ENCODE measurements around the gene GPRC5D. TPM values are rescaled to one million over a fixed set of nuclear protein-coding genes. Genes with fewer than 3 reads are reported as not detected.

Gene GPRC5D
- polyA plus RNA-seq, 1 of the 3 experiments (the other 2 are of a cell fraction) = not detected

DNA sequence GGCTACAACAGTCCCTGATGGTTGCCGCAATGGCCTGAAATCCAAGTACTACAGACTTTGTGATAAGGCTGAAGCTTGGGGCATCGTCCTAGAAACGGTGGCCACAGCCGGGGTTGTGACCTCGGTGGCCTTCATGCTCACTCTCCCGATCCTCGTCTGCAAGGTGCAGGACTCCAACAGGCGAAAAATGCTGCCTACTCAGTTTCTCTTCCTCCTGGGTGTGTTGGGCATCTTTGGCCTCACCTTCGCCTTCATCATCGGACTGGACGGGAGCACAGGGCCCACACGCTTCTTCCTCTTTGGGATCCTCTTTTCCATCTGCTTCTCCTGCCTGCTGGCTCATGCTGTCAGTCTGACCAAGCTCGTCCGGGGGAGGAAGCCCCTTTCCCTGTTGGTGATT, 43.7 kb downstream of the GPRC5D start (continued):
- no peak for TF ChIP-seq TAF1 (IDR thresholded peaks at IDR 0.05; ENCODE audit: borderline replicate concordance, low read depth, low read length)
- TF ChIP-seq, protein P1, sequence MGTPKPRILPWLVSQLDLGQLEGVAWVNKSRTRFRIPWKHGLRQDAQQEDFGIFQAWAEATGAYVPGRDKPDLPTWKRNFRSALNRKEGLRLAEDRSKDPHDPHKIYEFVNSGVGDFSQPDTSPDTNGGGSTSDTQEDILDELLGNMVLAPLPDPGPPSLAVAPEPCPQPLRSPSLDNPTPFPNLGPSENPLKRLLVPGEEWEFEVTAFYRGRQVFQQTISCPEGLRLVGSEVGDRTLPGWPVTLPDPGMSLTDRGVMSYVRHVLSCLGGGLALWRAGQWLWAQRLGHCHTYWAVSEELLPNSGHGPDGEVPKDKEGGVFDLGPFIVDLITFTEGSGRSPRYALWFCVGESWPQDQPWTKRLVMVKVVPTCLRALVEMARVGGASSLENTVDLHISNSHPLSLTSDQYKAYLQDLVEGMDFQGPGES (IDR thresholded peaks at IDR 0.05; ENCODE audit: low read depth, low read length) = no peak
- no peak for TF ChIP-seq MXI1 (IDR thresholded peaks at IDR 0.05; ENCODE audit: low read depth, low read length)
- no peak for TF ChIP-seq RFX5 (IDR thresholded peaks at IDR 0.05; ENCODE audit: low read length)
- TF ChIP-seq SMC3 (IDR thresholded peaks at IDR 0.05; ENCODE audit: low read depth, low read length) = no peak

DNA sequence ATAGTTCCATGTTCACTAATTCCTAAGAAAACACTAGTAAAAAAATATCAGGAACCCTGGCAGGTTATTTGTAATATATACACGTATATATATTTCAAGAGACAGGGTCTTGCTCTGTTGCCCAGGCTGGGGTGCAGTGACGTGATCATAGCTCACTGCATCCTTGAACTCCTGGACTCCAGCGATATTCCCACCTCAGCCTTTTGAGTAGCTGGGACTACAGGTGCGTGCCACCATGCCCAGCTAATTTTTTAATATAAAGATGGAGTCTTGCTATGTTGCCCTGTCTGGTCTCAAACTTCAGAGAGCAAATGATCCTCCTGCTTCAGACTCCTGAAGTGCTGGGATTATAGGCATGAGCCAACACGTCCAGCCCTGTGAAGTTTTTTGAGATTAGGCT, 44.4 kb downstream of the GPRC5D start:
- no peaks in the 10 kb centered on the region for H4K20me1 ChIP-seq (ENCODE audit: insufficient read depth)
- H3K9me2 ChIP-seq = no peaks in the 10 kb centered on the region
- CTCF ChIA-PET = interaction anchor here (0.7 to 3.4 kb wide), 5 partner anchors 8 to 299 kb away, joined by 3 to 17 read pairs (median 3); no protein-coding TSS in a partner anchor
- H3K4me1 ChIP-seq (ENCODE audit: control insufficient read depth in 1 of 2, insufficient read depth in 2 of 2, low read depth in 1 of 2, low read length in 1 of 2) = no peaks in the 10 kb centered on the region; a peak in 1 of 4 replicates
- no peak overlapping the region for H3K4me2 ChIP-seq
- H3K36me3 ChIP-seq (replicated peaks in 1 of 2; ENCODE audit: control insufficient read depth in 1 of 2, insufficient read depth in 2 of 2, low read length in 1 of 2) = no peaks in the 10 kb centered on the region
- no peak overlapping the region for H2AFZ ChIP-seq (ENCODE audit: low read depth)
- no peak overlapping the region for H3K27ac ChIP-seq (ENCODE audit: low read depth in 2 of 2, low read length in 1 of 2)
- H3K27me3 ChIP-seq (ENCODE audit: insufficient read depth) = no peaks in the 10 kb centered on the region
- H3K79me2 ChIP-seq (ENCODE audit: insufficient read depth) = no peaks in the 10 kb centered on the region
- H3F3A ChIP-seq (replicated peaks; ENCODE audit: insufficient read depth) = no peaks in the 10 kb centered on the region
- POLR2A ChIA-PET = no interaction called here
- TF ChIP-seq, protein P2, sequence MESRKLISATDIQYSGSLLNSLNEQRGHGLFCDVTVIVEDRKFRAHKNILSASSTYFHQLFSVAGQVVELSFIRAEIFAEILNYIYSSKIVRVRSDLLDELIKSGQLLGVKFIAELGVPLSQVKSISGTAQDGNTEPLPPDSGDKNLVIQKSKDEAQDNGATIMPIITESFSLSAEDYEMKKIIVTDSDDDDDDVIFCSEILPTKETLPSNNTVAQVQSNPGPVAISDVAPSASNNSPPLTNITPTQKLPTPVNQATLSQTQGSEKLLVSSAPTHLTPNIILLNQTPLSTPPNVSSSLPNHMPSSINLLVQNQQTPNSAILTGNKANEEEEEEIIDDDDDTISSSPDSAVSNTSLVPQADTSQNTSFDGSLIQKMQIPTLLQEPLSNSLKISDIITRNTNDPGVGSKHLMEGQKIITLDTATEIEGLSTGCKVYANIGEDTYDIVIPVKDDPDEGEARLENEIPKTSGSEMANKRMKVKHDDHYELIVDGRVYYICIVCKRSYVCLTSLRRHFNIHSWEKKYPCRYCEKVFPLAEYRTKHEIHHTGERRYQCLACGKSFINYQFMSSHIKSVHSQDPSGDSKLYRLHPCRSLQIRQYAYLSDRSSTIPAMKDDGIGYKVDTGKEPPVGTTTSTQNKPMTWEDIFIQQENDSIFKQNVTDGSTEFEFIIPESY (IDR thresholded peaks at IDR 0.05; ENCODE audit: borderline replicate concordance, low read depth) = no peak
- TF ChIP-seq SMC3 (IDR thresholded peaks at IDR 0.05; ENCODE audit: low read depth, low read length) = no peak
- TF ChIP-seq, protein P1 (IDR thresholded peaks at IDR 0.05; ENCODE audit: low read depth, low read length) = no peak
- TF ChIP-seq ELF1 (IDR thresholded peaks at IDR 0.05) = no peak
- no peak for TF ChIP-seq MEF2A (IDR thresholded peaks at IDR 0.05; ENCODE audit: borderline replicate concordance, low read depth)
- TF ChIP-seq, protein P3, sequence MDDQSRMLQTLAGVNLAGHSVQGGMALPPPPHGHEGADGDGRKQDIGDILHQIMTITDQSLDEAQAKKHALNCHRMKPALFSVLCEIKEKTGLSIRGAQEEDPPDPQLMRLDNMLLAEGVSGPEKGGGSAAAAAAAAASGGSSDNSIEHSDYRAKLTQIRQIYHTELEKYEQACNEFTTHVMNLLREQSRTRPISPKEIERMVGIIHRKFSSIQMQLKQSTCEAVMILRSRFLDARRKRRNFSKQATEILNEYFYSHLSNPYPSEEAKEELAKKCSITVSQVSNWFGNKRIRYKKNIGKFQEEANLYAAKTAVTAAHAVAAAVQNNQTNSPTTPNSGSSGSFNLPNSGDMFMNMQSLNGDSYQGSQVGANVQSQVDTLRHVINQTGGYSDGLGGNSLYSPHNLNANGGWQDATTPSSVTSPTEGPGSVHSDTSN (IDR thresholded peaks at IDR 0.05) = no peak
- TF ChIP-seq SIN3A (IDR thresholded peaks at IDR 0.05; ENCODE audit: borderline replicate concordance, low read depth, low read length) = no peak
- no peak for TF ChIP-seq CHD2 (IDR thresholded peaks at IDR 0.05; ENCODE audit: low read length, partially characterized antibody)
- TF ChIP-seq, protein P4, sequence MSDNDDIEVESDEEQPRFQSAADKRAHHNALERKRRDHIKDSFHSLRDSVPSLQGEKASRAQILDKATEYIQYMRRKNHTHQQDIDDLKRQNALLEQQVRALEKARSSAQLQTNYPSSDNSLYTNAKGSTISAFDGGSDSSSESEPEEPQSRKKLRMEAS (IDR thresholded peaks at IDR 0.05; ENCODE audit: low read depth) = no peak
- TF ChIP-seq POLR2AphosphoS5 (IDR thresholded peaks at IDR 0.05; ENCODE audit: low read depth, low read length) = no peak
- DNase-seq = no peak
- no peak overlapping the region for H3K4me3 ChIP-seq (ENCODE audit: low read depth in 2 of 2, low read length in 1 of 2)
- no peak overlapping the region for H3K9ac ChIP-seq
- no peaks in the 10 kb centered on the region for H3K9me3 ChIP-seq
- WGBS (ENCODE audit: low lambda C conversion rate) = 91% methylated on average over 5 of the region's 5 CpGs

Data from SK-N-SH (cell line).